GM18520 (cell line): ENCODE measurements around the gene ZMAT2.
"Not testable (repeated sequence)": the region's sequence is repeated elsewhere in the genome, so short reads cannot be mapped to it uniquely, and the experiment has no call there.

Experiments
- ATAC-seq: cut with Tn5 transposase; IDR thresholded peaks from one replicate; pipeline ENCODE4 v1.9.1; 2021; ENCODE audit not compliant: unreplicated experiment

Gene ZMAT2, protein sequence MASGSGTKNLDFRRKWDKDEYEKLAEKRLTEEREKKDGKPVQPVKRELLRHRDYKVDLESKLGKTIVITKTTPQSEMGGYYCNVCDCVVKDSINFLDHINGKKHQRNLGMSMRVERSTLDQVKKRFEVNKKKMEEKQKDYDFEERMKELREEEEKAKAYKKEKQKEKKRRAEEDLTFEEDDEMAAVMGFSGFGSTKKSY

GRCh38 chr5:140700177-140701144 is at the start of gene ZMAT2:
ZMAT2 (plus strand) TSS chr5:140700447; CDS start chr5:140700461, 14 bp downstream.
- ATAC-seq, result peak; percentile 97

DNA sequence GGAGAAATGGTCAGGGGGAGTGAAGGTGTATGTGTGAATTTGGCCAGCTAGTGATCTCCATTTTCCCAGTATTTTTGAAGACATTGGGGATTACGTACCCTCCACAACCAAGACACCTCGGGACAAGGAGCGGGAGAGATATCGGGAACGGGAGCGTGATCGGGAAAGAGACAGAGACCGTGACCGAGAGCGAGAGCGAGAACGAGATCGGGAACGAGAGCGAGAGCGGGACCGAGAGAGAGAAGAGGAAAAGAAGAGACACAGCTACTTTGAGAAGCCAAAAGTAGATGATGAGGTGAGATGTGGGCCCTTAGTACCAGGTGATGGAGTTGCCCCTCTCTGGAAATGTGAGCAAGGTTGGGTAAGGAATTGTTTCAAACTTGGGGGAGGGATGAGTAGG is 41.4 kb upstream of the ZMAT2 start:
- no peak for ATAC-seq

GRCh38 chr5:140660371-140660770 is 39.9 kb upstream of the ZMAT2 start:
- not testable (repeated sequence) for ATAC-seq

GRCh38 chr5:140664030-140664358 is 36.3 kb upstream of the ZMAT2 start:
- no peak for ATAC-seq

DNA sequence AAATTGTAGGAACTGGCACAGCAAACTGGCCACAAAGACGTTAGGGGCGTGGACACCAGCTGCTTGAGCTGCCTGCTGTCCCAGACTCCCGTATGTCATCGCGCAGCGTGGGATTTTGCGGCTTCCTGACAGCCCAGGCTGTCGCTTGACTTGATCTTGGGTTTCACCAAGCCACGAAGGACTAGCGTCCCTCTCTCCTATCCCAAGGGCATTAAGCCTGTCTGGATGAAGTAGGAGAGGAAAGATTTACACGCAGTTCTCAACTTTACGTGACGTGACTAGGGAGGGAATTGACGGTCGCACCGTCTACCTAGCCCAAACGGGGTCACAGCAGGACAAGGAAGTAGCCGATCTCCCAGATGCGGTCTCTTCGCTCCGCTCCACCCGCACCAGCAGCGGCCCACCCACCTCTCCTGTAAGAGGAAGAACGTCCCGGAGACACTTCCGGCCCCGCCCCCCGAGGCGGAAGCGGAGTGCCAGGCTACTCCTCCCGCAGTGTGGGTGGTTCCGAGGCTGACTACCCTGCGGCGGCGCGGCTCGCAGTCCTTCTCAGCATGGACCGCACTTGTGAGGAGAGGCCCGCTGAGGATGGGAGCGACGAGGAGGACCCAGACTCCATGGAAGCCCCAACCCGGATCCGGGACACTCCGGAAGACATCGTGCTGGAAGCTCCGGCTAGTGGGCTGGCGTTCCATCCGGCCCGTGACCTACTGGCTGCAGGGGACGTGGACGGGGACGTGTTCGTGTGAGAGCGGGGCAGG is 35.7 kb upstream of the ZMAT2 start, which contains the start of gene WDR55:
WDR55 (plus strand) TSS at position 546 of the 761 bp plus-strand sequence; CDS start at position 555, 9 bp downstream.
- ATAC-seq, result peak; percentile 98

- not testable (repeated sequence) for ATAC-seq
Observed at GRCh38 chr5:140671035-140671434, 29.2 kb upstream of the ZMAT2 start.

- ATAC-seq, result no peak
Observed at GRCh38 chr5:140671472-140672125, 28.6 kb upstream of the ZMAT2 start.

GRCh38 chr5:140672455-140673186 is 27.6 kb upstream of the ZMAT2 start:
- no peak for ATAC-seq

- no peak for ATAC-seq
Observed at GRCh38 chr5:140673187-140673976, 26.9 kb upstream of the ZMAT2 start, which contains the start of gene DND1. DND1 (minus strand) TSS chr5:140673576; CDS start chr5:140673542, 34 bp downstream.

- no peak for ATAC-seq
Observed at GRCh38 chr5:140674211-140674610, 26.0 kb upstream of the ZMAT2 start.

DNA sequence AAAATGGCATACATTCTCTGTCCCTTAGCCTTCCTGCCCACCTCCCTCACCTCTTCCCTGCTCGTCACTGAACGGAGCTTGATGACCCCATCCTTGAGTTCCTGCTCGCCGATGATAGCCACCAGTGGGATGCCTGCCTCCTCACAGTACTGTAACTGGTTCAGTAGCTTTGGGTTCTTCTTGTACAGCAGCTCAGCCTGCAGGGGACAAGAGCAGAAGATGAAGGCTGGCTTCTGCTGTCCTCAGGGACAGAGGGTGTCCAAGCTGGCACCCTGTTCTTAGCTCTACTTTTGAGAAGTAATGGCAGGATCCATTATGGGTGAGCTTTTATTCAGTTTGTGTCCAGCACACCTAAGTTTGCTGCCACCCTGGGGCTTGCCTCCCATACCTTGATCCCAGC is 25.6 kb upstream of the ZMAT2 start:
- ATAC-seq, result no peak

GRCh38 chr5:140677947-140678346 is 22.3 kb upstream of the ZMAT2 start:
- ATAC-seq, result no peak

DNA sequence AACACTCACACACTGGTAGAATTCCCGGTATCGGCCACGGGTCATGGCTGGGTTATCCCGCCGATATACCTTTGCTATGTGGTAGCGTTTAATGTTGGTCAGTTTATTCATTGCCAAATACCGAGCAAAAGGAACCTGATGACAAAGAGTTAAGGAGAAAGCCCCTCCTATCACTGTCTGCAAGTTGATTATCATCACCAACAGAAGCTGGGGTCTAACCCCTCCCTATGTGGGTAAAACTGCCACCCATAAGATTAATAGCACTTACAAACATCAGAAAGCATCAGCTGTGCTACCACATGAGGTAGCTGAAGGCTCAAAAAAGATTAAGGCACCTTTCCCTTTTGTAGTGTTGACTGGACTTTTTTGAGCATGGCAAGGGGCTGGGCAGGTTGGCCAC is 21.3 kb upstream of the ZMAT2 start:
- no peak for ATAC-seq

DNA sequence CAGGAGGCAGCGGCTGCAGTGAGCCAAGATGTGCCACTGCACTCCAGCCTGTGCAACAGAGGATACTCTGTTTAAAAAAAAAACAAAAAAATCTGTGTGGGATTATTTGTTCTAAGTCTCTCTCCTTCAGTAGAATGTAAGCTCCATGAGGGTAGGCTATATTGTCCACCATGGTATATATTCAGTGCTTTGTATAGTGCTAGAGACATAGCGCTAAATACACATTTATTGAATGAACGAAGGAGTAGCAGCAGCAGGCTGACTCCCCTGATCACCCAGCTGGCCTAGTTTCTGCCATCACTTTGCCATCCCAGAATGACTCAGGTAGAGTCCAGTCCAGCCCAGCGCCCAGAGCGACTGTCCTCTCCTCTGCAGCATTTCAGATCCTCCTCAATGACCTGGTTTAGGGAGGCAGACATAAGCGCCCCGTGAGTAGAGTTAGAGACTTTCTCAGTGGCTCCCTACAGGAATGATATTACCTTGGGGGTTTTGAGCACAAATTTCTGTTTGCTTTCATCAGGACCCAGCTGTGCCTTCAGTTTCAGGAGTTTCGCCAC is 9.8 kb upstream of the ZMAT2 start:
- no peak for ATAC-seq

- peak; percentile 97 for ATAC-seq
Observed at GRCh38 chr5:140690941-140691924, 9.0 kb upstream of the ZMAT2 start, which contains the start of the genes HARS1 and HARS2. HARS1 (minus strand) TSS chr5:140691370; CDS start chr5:140691304, 66 bp downstream. HARS2 (plus strand) TSS chr5:140691455; CDS start chr5:140691649, 194 bp downstream.

DNA sequence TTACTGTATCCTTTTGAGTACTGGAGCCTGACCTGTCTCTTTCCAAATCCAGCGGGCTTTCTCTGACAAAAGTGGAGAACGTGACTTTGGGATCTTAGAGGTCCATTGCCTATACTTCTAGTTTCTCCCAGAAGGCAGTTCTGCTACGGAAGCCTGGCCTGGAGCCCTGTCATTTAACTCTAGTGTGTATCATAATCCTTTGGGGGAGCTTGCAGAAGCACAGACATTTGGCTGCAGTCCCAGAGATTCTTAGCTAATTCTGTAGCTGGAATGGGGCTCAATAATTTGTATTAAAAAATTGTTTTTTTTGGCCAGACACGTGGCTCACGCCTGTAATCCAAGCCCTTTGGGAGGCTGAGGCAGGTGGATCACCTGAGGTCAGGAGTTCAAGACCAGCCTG is 6.0 kb upstream of the ZMAT2 start:
- ATAC-seq, result no peak

- no peak for ATAC-seq
Observed at GRCh38 chr5:140696891-140697492, 3.3 kb upstream of the ZMAT2 start.
